Panc1 (cell line): ENCODE data around the gene EPB41L4B. TPM values are rescaled to one million over a fixed set of nuclear protein-coding genes. Genes with fewer than 3 reads are reported as not detected.

ENCODE experiments used
- ATAC-seq: fragments of 200-7000 bp; cut with Tn5 transposase; 2 replicates; pipeline ENCODE4 v1.9.1; 2020; ENCODE audit warnings: mild to moderate bottlenecking, moderate library complexity
- BruUV-seq: library from RNA; stranded (reverse); fragments of 400-500 nt; replicated peaks from 2 replicates; lab custom pipeline; 2021; lab: Mats Ljungman, UMichigan
- CTCF ChIA-PET: fragments of 300-600 bp; sonication (Branson Sonifier 250); formaldehyde crosslinking; loops from one replicate; lab custom pipeline; 2022; ENCODE audit warnings: antibody characterized with exemption; lab: Charles Lee
- POLR2A ChIA-PET: fragments of 300-600 bp; sonication (Branson Sonifier 250); formaldehyde crosslinking; loops from one replicate; lab custom pipeline; 2022; ENCODE audit warnings: antibody characterized with exemption; lab: Charles Lee
- DNase-seq: peaks from one replicate; pipeline ENCODE4 v3.0.0-alpha.2; 2010; ENCODE audit warnings: low read depth, low spot score
- H3K27ac ChIP-seq: 2 replicates; pipeline ENCODE4 v1.5.1; 2011; ENCODE audit warnings: mild to moderate bottlenecking, low read length, inconsistent platforms
- H3K27me3 ChIP-seq: fragments of 200-500 bp; sonication (Bioruptor generic); 2 replicates; pipeline ENCODE4 v1.6.0; 2014; ENCODE audit warnings: low read length, inconsistent platforms; ENCODE audit not compliant: control insufficient read depth, insufficient read depth
- H3K36me3 ChIP-seq: fragments of 200-500 bp; sonication (Bioruptor generic); 2 replicates; pipeline ENCODE4 v1.5.1; 2014; ENCODE audit warnings: inconsistent platforms, mild to moderate bottlenecking, low read length, moderate library complexity; ENCODE audit not compliant: control insufficient read depth, insufficient read depth
- H3K4me1 ChIP-seq: 2 replicates; pipeline ENCODE4 v1.5.1; 2011; ENCODE audit warnings: inconsistent platforms, mild to moderate bottlenecking, low read length, moderate library complexity; ENCODE audit not compliant: control insufficient read depth, insufficient read depth
- H3K4me3 ChIP-seq, 2 experiments: 2 replicates each; pipeline ENCODE4 v1.5.1; 2011 to 2012; ENCODE audit warnings: low read depth in 2 of 2, low read length in 2 of 2, mild to moderate bottlenecking in 2 of 2, inconsistent platforms in 1 of 2, moderate library complexity in 1 of 2
- H3K9me3 ChIP-seq: fragments of 200-500 bp; sonication (Bioruptor generic); 2 replicates; pipeline ENCODE4 v1.5.1; 2014; ENCODE audit warnings: low read depth, mild to moderate bottlenecking, inconsistent platforms, low read length, moderate library complexity; ENCODE audit not compliant: control insufficient read depth, insufficient read depth
- CTCF ChIP-seq: fragments of 450-650 bp; IDR thresholded peaks from 2 replicates; pipeline ENCODE4 v1.5.1; 2017; ENCODE audit warnings: mild to moderate bottlenecking
- POLR2AphosphoS5 ChIP-seq: IDR thresholded peaks from 2 replicates; pipeline ENCODE4 v1.6.1; 2012; ENCODE audit warnings: mild to moderate bottlenecking, low read depth, low read length, moderate library complexity
- SIN3A ChIP-seq: IDR thresholded peaks from 2 replicates; pipeline ENCODE4 v1.6.1; 2012; ENCODE audit warnings: low read depth, mild to moderate bottlenecking, low read length, moderate library complexity, borderline replicate concordance; ENCODE audit not compliant: insufficient read depth
- TCF7L2 ChIP-seq: IDR thresholded peaks from 2 replicates; pipeline ENCODE4 v1.6.1; 2011; ENCODE audit warnings: mild to moderate bottlenecking, low read depth, low read length, inconsistent platforms
- in situ Hi-C: cut with HindIII; loops from 2 replicates; pipeline ENCODE4 v1.10.0; 2016; ENCODE audit warnings: low sequenced_read_pairs, low pct_unique_long_range_greater_than_20kb
- intact Hi-C: fragments of 100-400 bp; cut with micrococcal nuclease; formaldehyde crosslinking; loops from one replicate; pipeline ENCODE4 v1.10.0; 2022; ENCODE audit not compliant: unreplicated experiment
- total RNA-seq: library from RNA; stranded (reverse); gene quantifications from one replicate; pipeline ENCODE4 v1.2.1, GENCODE V29; 2021; ENCODE audit not compliant: unreplicated experiment
- TF ChIP-seq, protein P1 (sequence below), 2 experiments: IDR thresholded peaks; 2 replicates each; pipeline ENCODE4 v1.6.1; 2011 to 2012; ENCODE audit warnings: low read depth in 2 of 2, control low read depth in 1 of 2, low read length in 1 of 2, mild to moderate bottlenecking in 1 of 2, moderate library complexity in 1 of 2; ENCODE audit not compliant: insufficient read depth in 1 of 2

The EPB41L4B gene
- total RNA-seq, 1 experiment from 2014 or later: 27.8 TPM

- ChIA-PET POLR2A (no interaction called here), CTCF (interaction anchor here (0.7 kb wide), 1 partner anchor 107 kb away, joined by 3 read pairs; no protein-coding TSS in a partner anchor)
- H3K36me3 ChIP-seq: no peaks in the 10 kb centered on the region
- H3K27me3 ChIP-seq: no peaks in the 10 kb centered on the region
- TF ChIP-seq TCF7L2 (no peak), CTCF (peak; percentile 31)
- no peaks in the 10 kb centered on the region for H3K4me1 ChIP-seq
- intact Hi-C loops (no loop called here), in situ Hi-C loops (no loop called here)
- no peak for DNase-seq
- H3K9me3 ChIP-seq: no peaks in the 10 kb centered on the region
- H3K4me3 ChIP-seq: no peak overlapping the region
- no peak for ATAC-seq
- no TSS peak for BruUV-seq
- H3K27ac ChIP-seq: no peak overlapping the region
Measured at GRCh38 chr9:109198736-109199382, 122.0 kb downstream of the EPB41L4B start.

GRCh38 chr9:109193974-109194556, 126.8 kb downstream of the EPB41L4B start:
- no peak for ATAC-seq
- ChIA-PET CTCF (interaction anchor here (1.0 kb wide), 1 partner anchor 11 kb away, joined by 3 read pairs; no protein-coding TSS in a partner anchor), POLR2A (interaction anchor here (0.6 kb wide), 1 partner anchor 115 kb away, joined by 3 read pairs; no protein-coding TSS in a partner anchor)
- BruUV-seq: no TSS peak
- DNase-seq: no peak
- H3K4me3 ChIP-seq: no peak overlapping the region
- no peaks in the 10 kb centered on the region for H3K27me3 ChIP-seq
- no peaks in the 10 kb centered on the region for H3K36me3 ChIP-seq
- in situ Hi-C loops (no loop called here), intact Hi-C loops (loop anchor here (5.0 kb wide), 1 partner anchor 128 kb away; the partner anchor contains the start of gene EPB41L4B)
- no peak overlapping the region for H3K27ac ChIP-seq
- TF ChIP-seq POLR2AphosphoS5: no peak
- TF ChIP-seq CTCF: no peak
- TF ChIP-seq, protein P1, sequence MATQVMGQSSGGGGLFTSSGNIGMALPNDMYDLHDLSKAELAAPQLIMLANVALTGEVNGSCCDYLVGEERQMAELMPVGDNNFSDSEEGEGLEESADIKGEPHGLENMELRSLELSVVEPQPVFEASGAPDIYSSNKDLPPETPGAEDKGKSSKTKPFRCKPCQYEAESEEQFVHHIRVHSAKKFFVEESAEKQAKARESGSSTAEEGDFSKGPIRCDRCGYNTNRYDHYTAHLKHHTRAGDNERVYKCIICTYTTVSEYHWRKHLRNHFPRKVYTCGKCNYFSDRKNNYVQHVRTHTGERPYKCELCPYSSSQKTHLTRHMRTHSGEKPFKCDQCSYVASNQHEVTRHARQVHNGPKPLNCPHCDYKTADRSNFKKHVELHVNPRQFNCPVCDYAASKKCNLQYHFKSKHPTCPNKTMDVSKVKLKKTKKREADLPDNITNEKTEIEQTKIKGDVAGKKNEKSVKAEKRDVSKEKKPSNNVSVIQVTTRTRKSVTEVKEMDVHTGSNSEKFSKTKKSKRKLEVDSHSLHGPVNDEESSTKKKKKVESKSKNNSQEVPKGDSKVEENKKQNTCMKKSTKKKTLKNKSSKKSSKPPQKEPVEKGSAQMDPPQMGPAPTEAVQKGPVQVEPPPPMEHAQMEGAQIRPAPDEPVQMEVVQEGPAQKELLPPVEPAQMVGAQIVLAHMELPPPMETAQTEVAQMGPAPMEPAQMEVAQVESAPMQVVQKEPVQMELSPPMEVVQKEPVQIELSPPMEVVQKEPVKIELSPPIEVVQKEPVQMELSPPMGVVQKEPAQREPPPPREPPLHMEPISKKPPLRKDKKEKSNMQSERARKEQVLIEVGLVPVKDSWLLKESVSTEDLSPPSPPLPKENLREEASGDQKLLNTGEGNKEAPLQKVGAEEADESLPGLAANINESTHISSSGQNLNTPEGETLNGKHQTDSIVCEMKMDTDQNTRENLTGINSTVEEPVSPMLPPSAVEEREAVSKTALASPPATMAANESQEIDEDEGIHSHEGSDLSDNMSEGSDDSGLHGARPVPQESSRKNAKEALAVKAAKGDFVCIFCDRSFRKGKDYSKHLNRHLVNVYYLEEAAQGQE (IDR thresholded peaks at IDR 0.05; ENCODE audit: insufficient read depth in 1 of 2, low read depth in 2 of 2, low read length in 1 of 2): no peak
- no peak for TF ChIP-seq SIN3A
- TF ChIP-seq TCF7L2: no peak
- no peaks in the 10 kb centered on the region for H3K9me3 ChIP-seq
- H3K4me1 ChIP-seq: no peaks in the 10 kb centered on the region
